ENCODE measurements around the gene SLC2A10.

SLC2A10 gene

DNA sequence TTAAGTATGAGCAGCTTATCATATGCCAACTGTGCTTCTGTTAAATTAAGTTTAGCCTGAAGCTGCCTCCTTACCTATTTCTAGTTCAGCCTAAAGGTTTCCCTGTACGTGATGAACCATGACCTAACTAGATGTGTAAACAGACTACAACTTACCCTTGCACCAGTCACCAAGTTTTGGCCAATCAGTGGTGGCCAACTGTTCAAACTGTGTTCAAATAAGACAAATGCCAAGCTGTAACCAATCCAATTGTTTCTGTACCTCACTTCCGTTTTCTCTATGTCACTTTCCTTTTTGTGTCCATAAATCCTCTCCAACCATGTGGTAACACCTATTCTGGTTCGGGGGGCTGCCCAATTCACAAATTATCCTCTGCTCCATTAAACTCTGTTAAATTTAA is 6.0 kb upstream of the SLC2A10 start:
- DNase-seq (ENCODE audit: low spot score), result no peak

DNA sequence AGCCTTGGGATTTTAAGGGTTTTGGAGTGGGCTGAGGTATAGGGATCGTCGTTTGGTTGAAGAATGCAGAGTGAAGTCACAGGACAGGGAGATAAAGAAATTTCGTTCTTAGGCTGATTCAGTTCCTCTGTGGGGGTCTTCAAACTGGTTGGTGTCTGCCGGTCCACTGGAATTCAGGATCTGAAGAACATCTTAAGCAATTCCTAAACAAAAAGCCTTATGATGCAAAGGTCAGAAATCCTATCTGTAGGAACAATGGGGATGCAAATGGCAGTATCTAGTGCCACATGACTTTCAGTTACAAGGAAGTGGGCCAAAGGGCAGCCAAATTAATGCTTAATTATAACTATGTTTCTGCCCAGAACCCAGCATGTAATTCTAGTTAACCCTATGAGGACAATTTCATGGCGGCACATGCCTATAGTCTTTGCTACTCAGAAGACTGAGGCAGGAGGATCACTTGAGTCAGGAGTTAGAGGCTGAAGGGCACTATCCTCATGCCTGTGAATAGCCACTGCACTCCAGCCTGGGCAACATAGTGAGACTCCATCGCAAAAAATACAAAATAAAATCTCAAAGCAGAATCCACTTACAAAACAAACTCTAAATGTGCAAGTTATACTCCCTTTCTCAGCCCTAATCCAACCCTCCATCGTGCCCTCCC is 4.6 kb upstream of the SLC2A10 start:
- DNase-seq (ENCODE audit: low spot score), result no peak

DNA sequence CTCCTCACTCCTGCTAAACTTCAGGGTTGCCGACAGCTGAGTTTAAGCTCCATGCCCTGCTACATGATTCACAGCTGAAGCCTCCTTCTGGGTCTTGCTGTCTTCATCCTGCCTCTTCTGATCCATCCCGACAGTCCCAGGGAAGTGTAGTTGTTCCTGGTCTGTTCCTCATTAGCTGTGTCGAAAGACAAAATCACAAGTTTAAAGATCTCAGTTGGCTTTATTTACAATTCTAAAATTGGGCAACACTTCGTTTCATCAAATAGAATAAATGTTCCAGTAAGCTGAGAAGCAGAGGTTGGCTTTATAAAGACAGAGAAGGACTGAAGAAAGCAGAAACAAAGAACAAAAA is 4.1 kb upstream of the SLC2A10 start:
- DNase-seq (ENCODE audit: low spot score), result no peak

DNA sequence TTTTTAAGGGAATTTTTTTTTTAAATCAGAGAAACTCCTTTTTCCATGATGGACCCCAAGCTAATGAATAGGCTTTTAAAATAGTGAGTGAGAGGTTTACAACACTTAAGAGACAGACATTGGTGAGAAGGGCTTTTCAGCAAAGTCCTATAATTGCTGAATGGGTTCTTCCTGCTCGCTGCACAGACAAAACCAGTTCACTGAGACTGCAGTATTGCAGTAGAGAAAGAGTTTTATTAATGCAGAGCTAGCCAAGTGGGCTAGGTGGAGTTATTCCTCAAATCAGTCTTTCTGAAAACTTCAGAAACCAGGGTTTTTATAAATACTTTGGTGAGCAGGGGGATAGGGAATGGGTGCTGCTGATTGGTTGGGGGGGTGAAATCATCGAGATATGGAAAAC is 3.2 kb upstream of the SLC2A10 start:
- no peak for DNase-seq (ENCODE audit: low spot score)

DNA sequence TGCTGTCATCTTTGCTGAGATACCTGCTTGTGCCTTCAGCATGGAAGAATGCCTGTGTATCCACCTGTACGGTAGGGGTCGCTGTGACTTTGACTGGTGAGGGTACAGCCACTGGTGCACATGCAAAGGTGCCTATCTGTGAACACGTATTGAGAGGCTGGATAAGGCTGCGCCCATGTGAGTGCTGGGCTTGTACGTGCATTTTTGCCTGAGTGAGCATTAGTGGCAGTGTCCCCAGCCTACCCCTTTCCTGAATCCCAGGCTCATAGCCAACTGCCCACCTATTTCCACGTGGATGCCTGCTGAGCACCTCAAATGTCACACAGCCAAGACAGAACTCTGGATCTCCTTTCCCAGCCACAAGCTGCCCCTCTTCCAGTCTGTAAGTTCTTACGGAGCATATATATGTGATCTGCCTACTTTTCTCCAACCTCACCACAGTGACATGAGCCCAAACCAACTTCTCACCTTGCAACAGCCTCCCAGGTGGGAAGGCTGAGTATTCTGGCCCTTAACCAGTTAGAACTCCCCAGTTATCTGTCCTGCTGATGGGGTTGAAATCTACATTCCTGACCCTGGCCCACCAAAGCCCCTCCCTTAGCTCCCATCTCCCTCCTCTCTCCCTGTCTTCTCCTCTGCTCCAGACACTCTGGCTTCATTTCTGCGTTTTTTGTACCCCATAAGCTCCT is 1.1 kb upstream of the SLC2A10 start:
- DNase-seq (ENCODE audit: low spot score), result no peak

DNA sequence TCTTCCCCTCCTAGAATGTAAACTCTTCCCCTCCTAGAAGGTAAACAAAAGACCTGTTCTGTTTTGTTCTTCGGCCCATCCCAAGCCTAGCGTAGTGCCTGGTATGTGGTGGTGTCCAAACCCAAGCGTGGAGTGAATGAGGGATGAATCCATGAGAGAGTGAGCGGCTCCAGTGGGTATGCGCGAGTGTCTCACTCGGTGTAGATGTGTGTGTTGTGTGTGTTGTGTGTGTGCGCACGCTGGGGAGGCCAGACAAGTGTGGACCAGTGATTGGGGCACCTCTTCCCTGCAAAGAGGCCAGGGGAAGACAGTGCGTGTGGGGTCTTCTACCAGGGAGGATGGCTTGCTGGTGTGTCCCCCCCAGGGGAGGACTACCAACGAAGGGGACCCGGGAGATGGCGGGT is 392 bp upstream of the SLC2A10 start:
- no peak for DNase-seq (ENCODE audit: low spot score)

DNA sequence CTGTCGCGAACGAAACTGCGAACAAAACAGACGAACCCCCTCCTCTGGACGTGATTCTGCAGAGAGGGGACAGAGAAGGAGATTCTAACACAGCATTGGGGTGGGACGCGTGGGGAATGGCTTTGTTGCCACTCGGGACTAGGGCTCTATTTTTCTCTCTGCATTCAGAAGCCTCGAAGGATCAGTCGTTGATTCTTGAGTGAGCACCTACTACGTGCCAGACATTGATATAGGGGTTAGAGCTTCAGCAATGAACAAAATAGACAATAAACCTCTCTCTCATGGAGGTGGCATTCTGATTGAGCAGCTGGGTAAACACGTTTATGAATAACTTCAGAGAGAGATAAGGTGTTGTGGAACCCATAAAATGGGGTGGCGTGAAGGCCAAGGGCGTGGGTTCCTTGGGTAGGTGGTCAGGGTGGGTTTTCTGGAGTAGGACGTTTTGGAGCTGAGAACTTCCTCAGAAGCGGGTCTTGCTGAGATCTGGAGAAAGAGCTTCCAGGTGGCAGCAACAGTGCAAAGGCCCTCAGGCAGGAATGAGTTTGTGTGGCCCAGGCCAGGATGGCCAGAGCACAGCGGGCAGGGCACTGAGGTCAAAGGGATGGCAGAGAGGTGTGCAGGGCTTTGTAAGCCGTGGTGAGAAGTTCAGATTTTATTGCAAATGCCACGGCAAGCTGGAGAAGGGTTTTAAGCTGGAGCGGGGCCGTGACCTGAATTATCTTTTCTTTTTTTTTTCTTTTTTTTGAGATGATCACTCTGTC is 884 bp downstream of the SLC2A10 start:
- no peak for DNase-seq (ENCODE audit: low spot score)

DNA sequence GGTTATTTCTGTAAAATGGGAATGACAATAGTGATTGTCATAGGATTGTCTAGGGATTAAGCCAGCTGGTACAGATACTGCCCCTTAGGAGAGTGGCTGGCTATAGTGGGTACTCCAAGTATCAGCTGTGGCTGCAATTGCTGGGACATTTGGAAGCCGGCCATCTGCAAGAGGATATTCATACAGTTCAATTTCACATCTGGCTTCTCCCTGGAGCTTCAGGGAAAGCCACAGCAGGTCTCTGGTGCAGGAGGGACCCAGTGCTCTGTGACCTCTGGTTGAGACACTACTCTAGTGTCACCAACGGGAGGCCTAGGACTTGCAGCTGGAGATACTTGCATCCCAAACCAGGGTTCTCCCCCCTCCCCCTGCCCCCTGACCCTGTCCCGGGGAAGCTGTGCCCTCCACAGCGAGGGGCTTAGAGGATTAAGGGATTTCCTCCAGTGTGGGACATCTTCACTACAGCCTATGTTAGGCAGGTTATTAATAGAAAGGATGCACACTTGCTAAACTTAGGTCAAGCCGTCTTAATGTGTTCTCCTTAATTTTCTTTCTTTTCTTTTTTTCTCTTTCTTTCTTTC is 2.7 kb downstream of the SLC2A10 start:
- DNase-seq (ENCODE audit: low spot score), result no peak

DNA sequence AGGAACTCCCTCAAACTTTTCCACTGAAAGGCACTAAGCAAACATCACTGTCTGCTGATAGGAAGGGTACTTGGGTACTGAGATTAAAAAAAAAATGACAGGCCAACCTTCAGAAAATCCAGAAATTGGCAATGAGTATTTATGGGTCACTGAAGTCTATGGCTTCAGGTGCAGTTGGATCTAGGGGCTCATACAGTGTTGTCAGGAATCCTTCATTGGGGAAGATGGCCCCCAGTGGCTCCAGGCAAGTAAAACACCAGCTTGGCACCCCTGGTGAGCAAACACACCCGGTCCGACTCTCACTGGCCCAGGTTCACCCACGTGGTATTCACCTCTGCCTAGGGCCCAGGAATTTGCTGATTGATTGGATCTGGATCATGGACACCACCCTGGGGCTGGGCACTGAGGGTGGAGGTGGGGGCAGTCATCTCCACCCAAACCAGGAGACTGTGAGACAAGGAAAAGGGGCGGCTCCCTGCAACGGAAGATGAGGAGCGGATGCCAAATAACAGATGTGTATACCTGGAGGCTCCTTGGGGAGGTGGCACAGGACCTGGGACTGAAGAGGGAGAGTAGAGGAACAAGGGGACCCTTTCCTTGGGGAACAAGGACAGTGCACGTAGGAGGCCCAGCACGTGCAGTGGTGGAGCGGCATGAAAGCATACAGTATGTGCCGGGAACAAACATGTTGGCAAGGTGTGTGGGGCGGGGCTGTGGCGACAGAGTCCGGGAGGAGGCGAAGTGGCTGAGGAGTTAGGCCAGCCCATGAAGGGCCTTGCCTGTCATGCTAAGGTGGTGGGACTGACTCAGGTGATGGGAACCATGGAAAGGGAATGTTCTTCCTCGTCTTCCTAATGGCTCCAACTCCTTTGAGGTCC is 4.7 kb downstream of the SLC2A10 start:
- no peak for DNase-seq (ENCODE audit: low spot score)

DNA sequence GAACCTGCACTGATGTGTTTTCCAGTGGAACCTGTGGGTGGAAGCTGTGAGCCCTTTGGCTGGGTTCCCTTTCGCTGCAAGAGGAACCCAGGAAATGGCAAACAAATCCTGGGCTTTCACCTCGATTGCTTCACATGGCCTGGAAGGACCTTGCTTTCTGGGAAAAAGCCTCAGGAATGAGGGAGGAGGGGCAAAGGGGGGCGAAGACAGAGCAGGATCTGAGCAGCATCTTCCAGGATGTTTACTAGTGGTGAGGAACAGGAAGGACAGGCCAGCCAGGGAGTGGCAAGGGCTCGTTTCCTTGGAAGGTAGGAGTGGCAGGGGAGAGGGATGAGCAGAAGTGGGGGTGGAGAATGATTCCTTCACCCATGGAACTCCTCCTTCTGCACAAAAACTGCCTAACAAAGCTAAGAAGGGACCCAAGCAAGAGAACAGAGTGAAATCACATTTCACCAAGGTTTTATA is 5.9 kb downstream of the SLC2A10 start:
- DNase-seq (ENCODE audit: low spot score), result no peak

DNA sequence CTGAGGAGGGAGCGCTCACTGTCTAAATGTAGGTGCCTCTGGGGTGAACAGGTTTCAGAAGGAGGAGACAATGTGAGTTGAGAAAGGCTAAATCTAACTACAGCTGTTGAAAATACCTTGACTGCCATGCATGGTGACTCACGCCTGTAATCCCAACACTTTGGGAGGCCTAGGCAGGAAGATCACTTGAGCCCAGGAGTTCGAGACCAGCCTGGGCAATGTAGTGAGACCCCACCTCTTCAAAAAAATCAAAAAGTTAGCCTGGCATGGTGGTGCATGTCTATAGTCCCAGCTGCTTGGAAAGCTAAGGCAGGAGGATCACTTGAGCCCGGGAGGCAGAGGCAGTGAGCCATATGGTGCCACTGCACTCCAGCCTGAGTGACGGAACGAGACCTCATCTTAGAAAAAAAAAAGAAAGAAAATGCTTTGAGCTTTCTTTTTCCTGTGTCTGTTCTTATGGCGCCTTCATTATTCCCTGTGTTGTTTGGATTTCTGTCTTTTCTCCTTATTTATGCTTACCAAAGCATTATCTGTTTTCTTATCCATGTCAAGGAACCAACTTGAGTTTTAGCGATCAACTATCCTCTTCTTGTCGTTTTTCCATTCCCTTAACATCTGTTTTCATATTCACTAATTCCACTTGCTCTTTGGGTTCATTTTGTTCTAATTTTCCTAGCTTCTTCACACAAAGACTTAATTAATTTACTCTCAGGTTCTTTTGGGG is 8.5 kb downstream of the SLC2A10 start:
- DNase-seq (ENCODE audit: low spot score), result no peak

DNA sequence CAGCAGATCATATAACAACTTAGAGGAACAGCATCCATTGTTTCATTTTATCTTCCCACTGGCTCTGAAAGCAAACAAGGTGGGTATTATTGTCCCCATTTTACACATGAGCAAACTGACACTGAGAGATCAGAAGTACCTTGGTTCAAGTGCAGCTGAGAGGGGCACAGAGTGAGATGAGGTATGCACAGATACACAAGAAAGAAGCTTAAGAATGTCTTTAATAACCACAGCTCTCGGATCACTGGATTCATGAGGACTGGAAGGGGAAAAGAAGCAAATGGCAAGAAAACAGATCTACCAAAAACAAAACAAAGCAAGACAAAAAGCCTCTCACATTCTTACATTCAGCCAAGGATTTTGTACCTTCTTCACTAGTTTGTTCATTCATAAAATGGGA is 10.6 kb downstream of the SLC2A10 start:
- DNase-seq (ENCODE audit: low spot score), result no peak

DNA sequence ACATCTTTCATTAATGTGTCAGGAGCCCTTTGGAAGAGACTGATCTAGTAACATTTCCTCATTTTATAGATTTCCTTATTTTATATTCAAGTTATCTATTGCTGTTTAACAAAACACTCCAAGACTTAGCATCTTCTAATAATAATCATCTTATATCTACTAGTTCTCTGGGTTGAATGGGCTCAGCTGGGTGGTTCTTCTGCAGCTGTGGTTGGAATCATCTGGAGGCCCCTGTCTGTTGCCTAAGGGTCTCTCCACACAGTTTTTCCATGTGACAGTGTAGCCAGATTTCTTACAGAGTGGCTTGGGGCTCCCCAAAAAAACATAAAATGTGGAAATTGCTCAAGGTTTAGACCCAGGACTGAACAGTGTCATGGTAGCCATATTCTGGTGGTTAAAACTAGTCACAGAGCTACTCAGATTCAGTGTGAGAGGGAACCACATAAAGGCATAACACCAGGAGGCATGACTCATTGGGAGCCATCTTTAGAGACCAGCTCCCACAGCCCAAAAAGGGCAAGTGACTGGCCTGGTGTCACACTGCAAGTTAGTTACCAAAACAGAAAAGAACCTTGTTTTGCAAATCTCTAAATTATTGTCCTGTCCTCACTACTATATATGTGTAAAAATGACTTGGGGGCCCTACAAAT is 11.5 kb downstream of the SLC2A10 start:
- no peak for DNase-seq (ENCODE audit: low spot score)

DNA sequence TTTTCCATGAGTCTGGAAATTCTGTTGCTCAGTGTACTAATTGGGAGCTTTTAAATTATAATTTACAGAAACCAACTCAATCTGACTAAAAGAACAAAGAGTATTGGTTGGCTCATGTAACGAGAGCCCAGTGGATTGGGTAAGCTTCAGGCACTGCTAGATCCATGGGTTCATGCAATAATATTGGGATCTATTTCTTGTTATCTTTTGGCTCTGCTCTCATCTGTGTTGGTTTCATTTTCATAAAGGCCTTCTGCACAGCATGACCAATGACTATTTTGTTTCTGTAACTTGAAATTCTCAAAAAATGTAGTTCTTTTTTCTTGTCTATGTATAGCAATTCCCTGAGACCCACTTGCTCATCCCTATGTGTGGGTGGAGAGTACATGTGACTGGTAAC is 12.0 kb downstream of the SLC2A10 start:
- no peak for DNase-seq (ENCODE audit: low spot score)

DNA sequence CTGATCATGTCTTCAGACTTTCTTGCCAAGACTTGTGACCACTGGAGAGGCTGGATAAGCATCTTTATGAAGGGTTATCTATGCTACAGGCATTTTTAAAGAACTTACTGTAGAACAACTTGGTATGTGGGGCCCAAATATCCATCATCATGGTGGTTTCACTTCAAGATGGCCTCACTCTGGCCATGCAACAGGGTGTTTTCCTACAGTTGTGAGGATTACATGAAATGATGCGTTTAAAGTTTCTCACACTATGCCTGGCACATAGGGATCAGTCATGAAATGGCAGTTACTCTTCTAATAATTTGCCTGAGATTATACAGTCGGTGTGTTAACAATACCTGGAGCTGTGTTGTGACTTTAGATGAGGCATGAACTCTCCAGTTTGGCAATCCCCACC is 13.0 kb downstream of the SLC2A10 start:
- no peak for DNase-seq (ENCODE audit: low spot score)

DNA sequence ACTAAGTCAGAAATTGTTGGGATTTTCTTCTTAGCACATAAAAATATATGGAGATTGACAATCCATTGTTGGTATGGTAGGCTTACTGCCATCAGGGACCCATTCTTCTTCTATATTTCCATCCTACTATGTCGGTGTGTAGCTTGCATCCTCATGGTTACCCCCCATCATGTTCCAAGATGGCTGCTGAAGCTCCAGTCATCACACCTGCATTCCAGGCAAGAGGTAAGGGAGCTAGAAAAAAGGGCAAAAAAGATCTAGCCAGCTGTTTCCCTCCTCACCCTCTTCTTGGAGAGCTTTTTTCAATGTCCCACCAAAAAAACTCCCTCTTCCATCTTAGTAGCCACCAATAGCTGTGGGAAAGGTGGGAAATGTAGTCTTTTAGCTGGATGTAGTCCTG is 13.6 kb downstream of the SLC2A10 start:
- no peak for DNase-seq (ENCODE audit: low spot score)

DNA sequence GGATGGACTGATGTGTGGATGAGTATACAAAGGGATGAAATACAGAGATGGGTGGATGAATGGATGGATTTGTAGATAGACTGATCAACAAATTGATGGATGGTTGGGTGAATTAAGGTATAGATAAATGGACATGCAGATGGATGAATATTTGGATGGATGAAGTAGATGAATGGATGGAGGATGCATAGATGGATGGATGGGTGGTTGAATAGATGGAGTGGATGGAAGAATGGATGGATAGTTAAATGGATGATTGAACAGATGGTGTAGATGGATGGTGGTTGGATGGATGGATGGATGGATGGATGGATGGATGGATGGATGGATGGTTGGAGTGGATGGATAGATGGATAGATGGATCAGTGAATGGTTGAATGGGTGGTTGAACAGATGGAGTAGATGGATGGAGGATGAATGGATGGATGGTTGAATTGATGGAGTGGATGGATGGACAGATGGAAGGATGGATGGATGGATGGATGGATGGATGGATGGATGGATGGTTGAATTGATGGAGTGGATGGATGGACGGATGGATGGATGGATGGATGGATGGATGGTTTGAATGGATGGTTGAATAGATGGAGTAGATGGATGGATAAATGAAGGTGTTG is 15.0 kb downstream of the SLC2A10 start:
- DNase-seq (ENCODE audit: low spot score), result no peak

DNA sequence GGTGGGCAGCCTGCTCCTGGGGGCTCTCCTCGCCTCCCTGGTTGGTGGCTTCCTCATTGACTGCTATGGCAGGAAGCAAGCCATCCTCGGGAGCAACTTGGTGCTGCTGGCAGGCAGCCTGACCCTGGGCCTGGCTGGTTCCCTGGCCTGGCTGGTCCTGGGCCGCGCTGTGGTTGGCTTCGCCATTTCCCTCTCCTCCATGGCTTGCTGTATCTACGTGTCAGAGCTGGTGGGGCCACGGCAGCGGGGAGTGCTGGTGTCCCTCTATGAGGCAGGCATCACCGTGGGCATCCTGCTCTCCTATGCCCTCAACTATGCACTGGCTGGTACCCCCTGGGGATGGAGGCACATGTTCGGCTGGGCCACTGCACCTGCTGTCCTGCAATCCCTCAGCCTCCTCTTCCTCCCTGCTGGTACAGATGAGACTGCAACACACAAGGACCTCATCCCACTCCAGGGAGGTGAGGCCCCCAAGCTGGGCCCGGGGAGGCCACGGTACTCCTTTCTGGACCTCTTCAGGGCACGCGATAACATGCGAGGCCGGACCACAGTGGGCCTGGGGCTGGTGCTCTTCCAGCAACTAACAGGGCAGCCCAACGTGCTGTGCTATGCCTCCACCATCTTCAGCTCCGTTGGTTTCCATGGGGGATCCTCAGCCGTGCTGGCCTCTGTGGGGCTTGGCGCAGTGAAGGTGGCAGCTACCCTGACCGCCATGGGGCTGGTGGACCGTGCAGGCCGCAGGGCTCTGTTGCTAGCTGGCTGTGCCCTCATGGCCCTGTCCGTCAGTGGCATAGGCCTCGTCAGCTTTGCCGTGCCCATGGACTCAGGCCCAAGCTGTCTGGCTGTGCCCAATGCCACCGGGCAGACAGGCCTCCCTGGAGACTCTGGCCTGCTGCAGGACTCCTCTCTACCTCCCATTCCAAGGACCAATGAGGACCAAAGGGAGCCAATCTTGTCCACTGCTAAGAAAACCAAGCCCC is 16.0 kb downstream of the SLC2A10 start:
- DNase-seq (ENCODE audit: low spot score), result no peak

DNA sequence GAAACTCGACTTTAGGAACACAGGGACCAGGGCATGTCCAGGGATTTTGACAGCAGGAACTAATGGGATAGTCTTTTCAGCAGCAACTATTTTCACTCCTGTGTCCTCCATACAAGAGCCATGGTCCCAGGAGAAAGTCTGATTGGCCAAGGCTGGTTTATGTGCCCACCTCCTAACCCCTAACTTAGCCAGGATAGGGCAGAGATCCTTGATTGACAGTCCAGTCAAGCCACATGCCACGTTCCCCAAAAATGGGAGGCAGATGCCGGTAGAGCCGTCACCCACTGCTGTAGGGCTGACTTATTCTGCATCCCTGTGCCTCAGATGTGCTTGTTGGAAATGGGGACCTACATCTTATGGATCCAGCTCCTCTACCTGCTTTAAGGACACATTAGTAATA is 22.3 kb downstream of the SLC2A10 start:
- DNase-seq (ENCODE audit: low spot score), result no peak
